ENCODE results near the gene ZNF582.
"Not testable (repeated sequence)": the region's sequence is repeated elsewhere in the genome, so short reads cannot be mapped to it uniquely, and the experiment has no call there.

The ZNF582 gene

DNA sequence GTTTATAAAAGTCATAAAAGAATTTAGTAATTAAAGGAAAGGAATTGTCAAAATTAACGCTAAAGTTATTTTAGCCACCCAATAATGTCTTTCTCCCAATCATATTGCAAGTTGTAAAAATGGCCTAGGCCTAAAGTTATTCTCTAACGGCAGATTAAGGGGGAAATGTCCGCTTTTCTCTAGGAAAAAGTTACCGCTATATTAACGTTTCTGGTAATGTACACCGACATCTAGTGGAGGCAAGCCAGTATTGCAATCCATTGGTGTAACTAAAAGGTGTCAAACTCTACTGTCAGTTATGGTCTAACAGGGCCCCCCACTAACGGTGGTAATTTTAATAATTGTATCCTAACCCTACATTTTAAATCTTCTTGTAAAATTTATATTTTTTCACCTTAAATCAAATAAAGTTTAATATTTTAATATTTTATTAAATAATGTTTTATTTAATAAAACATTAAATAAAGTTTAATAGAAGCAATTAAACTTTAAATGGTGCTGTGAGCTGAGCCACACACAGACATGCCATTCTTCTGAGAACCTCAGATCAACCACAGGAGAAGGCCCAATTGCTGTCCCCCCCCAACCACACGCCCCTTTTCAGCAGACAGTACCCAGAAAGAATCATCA is 42.8 kb downstream of the ZNF582 start:
- DNase-seq: peak in 1 of 2 donors; percentile 56
- Histone ChIP-seq H3K4me1 (no peaks in the 10 kb centered on the region), H3K4me3 (no peak overlapping the region), H3K27me3 (no peaks in the 10 kb centered on the region), H3K36me3 (peaks cover 0 to under 1% (median 0%) of the 10 kb centered on the region in 3 donors), H3K9me3 (peaks cover 0 to 3% (median 0%) of the 10 kb centered on the region in 3 donors), H3K27ac (no peak overlapping the region)
- intact Hi-C loops (cut with DNase I; ENCODE audit: low total_unique reads): no loop called here
- TF ChIP-seq, protein P1, sequence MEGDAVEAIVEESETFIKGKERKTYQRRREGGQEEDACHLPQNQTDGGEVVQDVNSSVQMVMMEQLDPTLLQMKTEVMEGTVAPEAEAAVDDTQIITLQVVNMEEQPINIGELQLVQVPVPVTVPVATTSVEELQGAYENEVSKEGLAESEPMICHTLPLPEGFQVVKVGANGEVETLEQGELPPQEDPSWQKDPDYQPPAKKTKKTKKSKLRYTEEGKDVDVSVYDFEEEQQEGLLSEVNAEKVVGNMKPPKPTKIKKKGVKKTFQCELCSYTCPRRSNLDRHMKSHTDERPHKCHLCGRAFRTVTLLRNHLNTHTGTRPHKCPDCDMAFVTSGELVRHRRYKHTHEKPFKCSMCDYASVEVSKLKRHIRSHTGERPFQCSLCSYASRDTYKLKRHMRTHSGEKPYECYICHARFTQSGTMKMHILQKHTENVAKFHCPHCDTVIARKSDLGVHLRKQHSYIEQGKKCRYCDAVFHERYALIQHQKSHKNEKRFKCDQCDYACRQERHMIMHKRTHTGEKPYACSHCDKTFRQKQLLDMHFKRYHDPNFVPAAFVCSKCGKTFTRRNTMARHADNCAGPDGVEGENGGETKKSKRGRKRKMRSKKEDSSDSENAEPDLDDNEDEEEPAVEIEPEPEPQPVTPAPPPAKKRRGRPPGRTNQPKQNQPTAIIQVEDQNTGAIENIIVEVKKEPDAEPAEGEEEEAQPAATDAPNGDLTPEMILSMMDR (IDR thresholded peaks at IDR 0.05): peak; percentile 71

DNA sequence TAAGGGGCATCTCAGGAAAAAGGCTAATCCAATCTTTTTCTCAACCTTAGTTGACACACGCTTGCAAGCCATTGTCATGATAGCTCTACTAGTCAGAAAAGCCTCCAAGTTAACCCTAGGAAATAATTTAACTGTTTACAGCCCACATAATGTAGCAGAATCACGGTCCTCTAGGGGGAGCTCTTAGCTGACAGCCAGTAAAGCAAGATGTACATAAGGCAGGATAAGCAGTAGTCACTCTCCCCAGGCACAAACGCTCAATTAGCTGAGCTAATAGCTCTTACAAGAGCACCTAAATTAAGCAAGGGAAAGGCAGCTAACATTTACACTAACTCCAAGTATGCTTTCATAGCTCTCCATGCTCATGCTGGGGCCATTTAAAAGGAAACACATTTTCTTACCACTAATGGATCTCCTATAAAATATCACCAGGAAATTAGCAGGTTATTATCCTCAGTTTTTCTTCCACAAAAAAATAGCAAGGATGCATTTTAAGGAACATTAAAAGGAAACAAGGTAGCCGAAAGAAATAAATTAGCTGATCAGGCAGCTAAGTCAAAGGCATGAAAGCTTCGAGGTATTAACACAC is 45.0 kb downstream of the ZNF582 start:
- no peaks in the 10 kb centered on the region for H3K36me3 ChIP-seq
- no peaks in the 10 kb centered on the region for H3K27me3 ChIP-seq
- no peaks in the 10 kb centered on the region for H3K4me1 ChIP-seq
- no peak overlapping the region for H3K4me3 ChIP-seq
- no peak overlapping the region for H3K27ac ChIP-seq
- peaks cover 0 to 5% (median 0%) of the 10 kb centered on the region in 3 donors for H3K9me3 ChIP-seq
- DNase-seq: no peak
- intact Hi-C loops (cut with DNase I; ENCODE audit: low total_unique reads): loop anchor here (10.0 kb wide), 1 partner anchor 274 kb away; no protein-coding TSS in a partner anchor
- TF ChIP-seq, protein P1 (IDR thresholded peaks at IDR 0.05): no peak

DNA sequence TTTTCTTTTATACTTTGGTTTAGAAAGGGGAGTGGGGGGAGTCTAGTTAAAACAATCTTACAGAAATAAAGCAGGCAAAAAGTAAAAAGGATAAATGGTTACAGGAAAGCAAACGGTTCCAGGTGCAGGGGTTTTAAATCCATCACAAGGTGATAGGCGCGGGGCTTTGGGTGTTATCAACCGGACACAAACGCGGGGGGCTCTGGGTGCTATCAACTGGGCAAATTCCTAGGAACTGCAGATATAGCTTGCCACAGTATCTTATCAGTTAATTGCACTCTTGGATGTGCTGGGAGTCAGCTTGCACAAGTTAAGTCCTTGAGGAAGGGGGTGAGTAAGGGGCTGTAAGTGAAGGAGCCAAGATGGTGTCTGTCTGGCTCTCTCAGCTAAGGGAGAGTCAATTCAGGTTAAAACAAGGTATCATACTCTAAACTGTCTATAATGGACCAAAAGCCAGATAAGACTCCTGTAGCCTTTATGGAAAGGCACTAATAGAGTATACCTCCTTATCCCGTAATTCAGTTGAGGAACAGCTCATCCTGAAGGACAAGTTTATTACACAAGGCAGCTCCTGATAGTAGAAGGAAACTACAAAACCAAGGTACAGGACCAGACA is 46.1 kb downstream of the ZNF582 start:
- Histone ChIP-seq H3K9me3 (peaks cover 0 to 15% (median 0%) of the 10 kb centered on the region in 3 donors), H3K4me3 (no peak overlapping the region), H3K36me3 (no peaks in the 10 kb centered on the region), H3K27me3 (no peaks in the 10 kb centered on the region), H3K27ac (no peak overlapping the region), H3K4me1 (no peaks in the 10 kb centered on the region)
- TF ChIP-seq, protein P1 (IDR thresholded peaks at IDR 0.05): no peak
- no peak for DNase-seq
- intact Hi-C loops (cut with DNase I; ENCODE audit: low total_unique reads): loop anchor here (10.0 kb wide), 1 partner anchor 272 kb away; no protein-coding TSS in a partner anchor

DNA sequence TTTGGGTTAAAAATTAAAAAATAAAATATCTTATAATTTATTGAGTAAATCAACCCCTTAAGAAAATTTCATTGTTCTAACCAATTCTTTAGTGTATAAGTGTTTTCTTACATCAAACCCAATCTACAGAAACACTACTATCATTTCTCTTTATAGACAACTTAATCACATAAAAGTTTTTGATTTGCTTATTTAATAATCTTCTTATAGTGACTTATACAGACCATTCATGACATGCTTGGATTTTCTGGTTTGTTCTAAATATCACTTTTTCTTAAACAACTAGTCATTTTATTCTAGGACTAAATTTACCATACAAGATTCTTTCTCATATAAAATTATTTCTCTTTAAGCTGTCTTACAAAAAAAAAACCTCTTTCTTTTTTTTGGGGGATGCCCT is 51.4 kb downstream of the ZNF582 start:
- Histone ChIP-seq H3K9me3 (peaks cover 0 to 51% (median 6%) of the 10 kb centered on the region in 3 donors), H3K36me3 (no peaks in the 10 kb centered on the region), H3K27me3 (no peaks in the 10 kb centered on the region), H3K4me3 (no peak overlapping the region), H3K4me1 (no peaks in the 10 kb centered on the region), H3K27ac (no peak overlapping the region)
- DNase-seq: no peak
- intact Hi-C loops (cut with DNase I; ENCODE audit: low total_unique reads): loop anchor here (10.0 kb wide), 1 partner anchor 267 kb away; no protein-coding TSS in a partner anchor
- TF ChIP-seq, protein P1 (IDR thresholded peaks at IDR 0.05): no peak

DNA sequence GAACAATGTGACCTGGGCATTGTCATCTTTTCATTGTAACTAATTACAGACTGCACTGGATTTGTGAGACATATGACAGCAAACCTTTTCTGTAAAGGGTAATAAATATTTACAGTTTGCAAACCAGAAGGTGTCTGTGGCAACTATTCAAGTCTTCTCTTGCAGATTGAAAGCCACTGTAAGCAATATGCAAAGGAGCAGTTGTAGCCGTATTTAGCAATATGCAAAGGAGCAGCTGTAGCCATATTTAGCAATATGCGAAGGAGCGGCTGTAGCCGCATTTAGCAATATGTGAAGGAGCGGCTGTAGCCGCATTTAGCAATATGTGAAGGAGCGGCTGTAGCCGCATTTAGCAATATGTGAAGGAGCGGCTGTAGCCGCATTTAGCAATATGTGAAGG is 54.3 kb downstream of the ZNF582 start:
- intact Hi-C loops (cut with DNase I; ENCODE audit: low total_unique reads); H3K27ac ChIP-seq; DNase-seq; H3K27me3 ChIP-seq; H3K4me3 ChIP-seq; H3K36me3 ChIP-seq; H3K4me1 ChIP-seq: not testable (repeated sequence)
- peaks cover 0 to 62% (median 13%) of the 10 kb centered on the region in 3 donors for H3K9me3 ChIP-seq

DNA sequence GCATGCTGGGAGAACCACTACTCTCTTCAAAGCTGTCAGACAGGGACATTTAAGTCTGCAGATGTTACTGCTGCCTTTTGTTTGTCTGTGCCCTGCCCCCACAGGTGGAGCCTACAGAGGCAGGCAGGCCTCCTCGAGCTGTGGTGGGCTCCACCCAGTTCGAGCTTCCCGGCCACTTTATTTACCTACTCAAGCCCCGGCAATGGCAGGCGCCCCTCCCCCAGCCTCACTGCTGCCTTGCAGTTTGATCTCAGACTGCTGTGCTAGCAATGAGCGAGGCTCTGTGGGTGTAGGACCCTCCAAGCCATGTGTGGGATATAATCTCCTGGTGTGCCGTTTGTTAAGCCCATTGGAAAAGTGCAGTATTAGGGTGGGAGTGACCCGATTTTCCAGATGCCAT is 56.3 kb downstream of the ZNF582 start:
- intact Hi-C loops (cut with DNase I; ENCODE audit: low total_unique reads); H3K27ac ChIP-seq; H3K4me1 ChIP-seq; DNase-seq; H3K27me3 ChIP-seq; H3K36me3 ChIP-seq; H3K4me3 ChIP-seq: not testable (repeated sequence)
- peaks cover 3 to 64% (median 22%) of the 10 kb centered on the region in 3 donors for H3K9me3 ChIP-seq

DNA sequence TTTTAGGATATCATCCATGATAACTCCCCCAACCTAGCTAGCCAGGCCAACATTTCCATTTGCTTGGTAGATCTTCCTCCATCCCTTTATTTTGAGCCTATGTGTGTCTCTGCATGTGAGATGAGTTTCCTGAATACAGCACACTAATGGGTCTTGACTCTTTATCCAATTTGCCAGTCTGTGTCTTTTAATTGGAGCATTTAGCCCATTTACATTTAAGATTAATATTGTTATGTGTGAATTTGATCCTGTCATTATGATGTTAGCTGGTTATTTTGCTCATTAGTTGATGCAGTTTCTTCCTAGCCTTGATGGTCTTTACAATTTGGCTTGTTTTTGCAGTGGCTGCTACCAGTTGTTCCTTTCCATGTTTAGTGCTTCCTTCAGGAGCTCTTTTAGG is 58.0 kb downstream of the ZNF582 start:
- DNase-seq; H3K36me3 ChIP-seq; H3K4me3 ChIP-seq; H3K4me1 ChIP-seq; H3K27me3 ChIP-seq; intact Hi-C loops (cut with DNase I; ENCODE audit: low total_unique reads); H3K27ac ChIP-seq: not testable (repeated sequence)
- peaks cover 3 to 59% (median 22%) of the 10 kb centered on the region in 3 donors for H3K9me3 ChIP-seq

Data from tibial artery (tissue), 4 donors.